Measurements from ENCODE around the gene ZBTB40.

GRCh38 chr1:22418933-22419382, 32.7 kb upstream of the ZBTB40 start:
- no peak for TF ChIP-seq CTCF (IDR thresholded peaks at IDR 0.05)
- no peak for TF ChIP-seq POLR2A (IDR thresholded peaks at IDR 0.05)

Measured in esophagus squamous epithelium (tissue), 4 donors.